WTC11 (cell line): ENCODE results near the gene A1BG. TPM values are rescaled to one million over a fixed set of nuclear protein-coding genes. Genes with fewer than 3 reads are reported as not detected.

Experiments
- ATAC-seq: fragments of 200-7000 bp; cut with Tn5 transposase; 2 replicates; pipeline ENCODE4 v1.10.0; 2021; ENCODE audit warnings: mild to moderate bottlenecking, moderate library complexity
- CTCF ChIA-PET: fragments of 300-600 bp; sonication (Branson Sonifier 250); formaldehyde crosslinking; loops from one replicate; lab custom pipeline; 2021; ENCODE audit warnings: antibody characterized with exemption; lab: Charles Lee
- POLR2A ChIA-PET: fragments of 350-600 bp; sonication (Branson Sonifier 250); formaldehyde crosslinking; loops from one replicate; lab custom pipeline; 2021; ENCODE audit warnings: antibody characterized with exemption; lab: Charles Lee
- DNase-seq: peaks from one replicate; pipeline ENCODE4 v3.0.0; 2021; ENCODE audit warnings: low spot score
- H3K27ac Mint-ChIP-seq: 2 replicates; pipeline ENCODE4 v1.8.0; 2021; ENCODE audit warnings: mixed read lengths
- H3K27me3 Mint-ChIP-seq: 2 replicates; pipeline ENCODE4 v1.8.0; 2021; ENCODE audit warnings: low read depth, mild to moderate bottlenecking, moderate library complexity, mixed read lengths
- H3K36me3 Mint-ChIP-seq: 2 replicates; pipeline ENCODE4 v1.8.0; 2021; ENCODE audit warnings: mixed read lengths
- H3K4me1 Mint-ChIP-seq: 2 replicates; pipeline ENCODE4 v1.8.0; 2022; ENCODE audit warnings: mixed read lengths
- H3K4me3 Mint-ChIP-seq: 2 replicates; pipeline ENCODE4 v1.8.0; 2021; ENCODE audit warnings: mild to moderate bottlenecking, moderate library complexity, mixed read lengths
- H3K9me3 Mint-ChIP-seq: 2 replicates; pipeline ENCODE4 v1.8.0; 2021; ENCODE audit warnings: mixed read lengths
- CREB1 ChIP-seq: sonication (generic); formaldehyde crosslinking; IDR thresholded peaks from 2 replicates; pipeline ENCODE4 v1.8.0; 2023; ENCODE audit warnings: mild to moderate bottlenecking, missing genetic modification reagents
- ELF4 ChIP-seq: sonication (generic); formaldehyde crosslinking; IDR thresholded peaks from 2 replicates; pipeline ENCODE4 v1.8.1; 2022; ENCODE audit warnings: low read depth, mild to moderate bottlenecking, moderate library complexity, missing genetic modification reagents
- FOXJ3 ChIP-seq: sonication (generic); formaldehyde crosslinking; IDR thresholded peaks from 2 replicates; pipeline ENCODE4 v1.9.0; 2021; ENCODE audit warnings: missing genetic modification reagents, mild to moderate bottlenecking, borderline replicate concordance
- KAT7 ChIP-seq: sonication (generic); formaldehyde crosslinking; IDR thresholded peaks from 2 replicates; pipeline ENCODE4 v1.8.1; 2023; ENCODE audit warnings: missing genetic modification reagents, mild to moderate bottlenecking, borderline replicate concordance
- MYBL2 ChIP-seq: sonication (generic); formaldehyde crosslinking; IDR thresholded peaks from 2 replicates; pipeline ENCODE4 v1.8.1; 2023; ENCODE audit warnings: mild to moderate bottlenecking, moderate library complexity, missing genetic modification reagents
- NFYB ChIP-seq: sonication (generic); formaldehyde crosslinking; conservative IDR thresholded peaks from 2 replicates; pipeline ENCODE4 v1.8.0; 2022; ENCODE audit warnings: low read depth, missing genetic modification reagents
- NR1H2 ChIP-seq: sonication (generic); formaldehyde crosslinking; IDR thresholded peaks from 2 replicates; pipeline ENCODE4 v1.9.0; 2021; ENCODE audit warnings: mild to moderate bottlenecking, moderate library complexity, missing genetic modification reagents
- NR2C2 ChIP-seq: sonication (generic); formaldehyde crosslinking; IDR thresholded peaks from 2 replicates; pipeline ENCODE4 v1.8.0; 2022; ENCODE audit warnings: mild to moderate bottlenecking, missing genetic modification reagents
- SMAD3 ChIP-seq: sonication (generic); formaldehyde crosslinking; IDR thresholded peaks from 2 replicates; pipeline ENCODE4 v1.8.0; 2022; ENCODE audit warnings: missing genetic modification reagents, mild to moderate bottlenecking, borderline replicate concordance
- total RNA-seq: library from RNA; stranded (reverse); gene quantifications from 3 replicates; pipeline ENCODE4 v1.2.3, GENCODE V29; 2021
- TF ChIP-seq, protein P1 (sequence below): fragments of 250-450 bp; sonication (Bioruptor Pico); IDR thresholded peaks from 2 replicates; pipeline ENCODE4 v2.1.2; 2022; ENCODE audit warnings: mild to moderate bottlenecking, moderate library complexity
- TF ChIP-seq, protein P2 (sequence below): fragments of 250-450 bp; sonication (Bioruptor Pico); IDR thresholded peaks from 2 replicates; pipeline ENCODE4 v1.9.0; 2021; ENCODE audit warnings: mild to moderate bottlenecking, borderline replicate concordance
- TF ChIP-seq, protein P3 (sequence below): sonication (generic); formaldehyde crosslinking; IDR thresholded peaks from 2 replicates; pipeline ENCODE4 v1.8.1; 2023; ENCODE audit warnings: mild to moderate bottlenecking, missing genetic modification reagents, borderline replicate concordance
- TF ChIP-seq, protein P4 (sequence below): fragments of 250-450 bp; sonication (Bioruptor Pico); IDR thresholded peaks from 2 replicates; pipeline ENCODE4 v1.9.0; 2021; ENCODE audit warnings: moderate library complexity, mild to moderate bottlenecking, inconsistent platforms, borderline replicate concordance
- TF ChIP-seq, protein P5 (sequence below): sonication (generic); formaldehyde crosslinking; IDR thresholded peaks from 2 replicates; pipeline ENCODE4 v1.8.0; 2023; ENCODE audit warnings: missing genetic modification reagents, mild to moderate bottlenecking, borderline replicate concordance

A1BG gene
- total RNA-seq, 1 experiment from 2014 or later = 24.3 TPM

DNA sequence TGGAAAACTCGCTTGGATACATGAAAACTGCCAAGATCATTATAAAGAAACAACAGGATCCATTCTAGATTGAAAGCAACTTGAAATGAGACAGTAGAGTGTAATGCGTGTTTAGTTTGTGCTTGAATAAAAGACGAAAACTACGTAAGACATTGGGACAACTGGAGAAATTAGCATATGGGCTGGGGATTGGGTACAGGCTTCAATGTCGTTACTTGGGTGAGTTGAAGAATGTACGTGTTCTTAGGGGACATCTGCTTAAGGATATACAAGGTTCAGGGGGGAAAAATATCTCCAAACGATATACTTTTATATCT, 48.6 kb downstream of the A1BG start:
- H3K4me3 Mint-ChIP-seq = peak overlapping the region; percentile 100
- ChIA-PET CTCF (interaction anchor here (0.5 to 0.8 kb wide), 3 partner anchors 35 to 294 kb away, joined by 4 to 8 read pairs (median 6); no protein-coding TSS in a partner anchor), POLR2A (interaction anchor here (1.0 kb wide), 1 partner anchor 26 kb away, joined by 3 read pairs; the partner anchor contains the start of gene ZNF8)
- TF ChIP-seq NFYB (no peak), ELF4 (CRISPR knock-in tag) (no peak)
- DNase-seq = no peak
- peak; percentile 31 for ATAC-seq
- H3K9me3 Mint-ChIP-seq = no peaks in the 10 kb centered on the region
- H3K27me3 Mint-ChIP-seq = no peaks in the 10 kb centered on the region
- peaks cover 17% of the 10 kb centered on the region for H3K4me1 Mint-ChIP-seq
- peak overlapping the region; percentile 96 for H3K27ac Mint-ChIP-seq
- H3K36me3 Mint-ChIP-seq = peaks cover 44% of the 10 kb centered on the region

DNA sequence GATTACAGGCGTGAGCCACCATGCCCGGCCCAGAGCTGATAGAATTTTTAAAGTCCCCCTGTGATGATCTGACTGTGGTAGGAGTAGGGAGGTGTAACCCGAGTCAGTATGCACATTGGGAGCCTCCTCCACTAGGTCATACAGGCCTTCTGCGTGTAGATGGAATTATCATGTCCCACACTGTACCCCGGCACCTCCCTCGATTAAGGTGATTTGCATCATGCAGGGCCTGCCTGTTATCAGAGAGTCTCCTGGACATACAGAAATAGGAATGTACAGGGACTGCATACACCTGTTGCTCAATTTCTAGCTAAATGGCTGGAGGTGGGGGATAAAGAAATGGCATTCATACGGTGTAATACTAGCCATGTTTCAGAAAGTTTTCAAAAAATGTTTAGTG, 49.0 kb downstream of the A1BG start:
- DNase-seq (no peak), ATAC-seq (no peak)
- no peak for TF ChIP-seq FOXJ3 (CRISPR knock-in tag)
- no peak for TF ChIP-seq SMAD3 (CRISPR knock-in tag)
- TF ChIP-seq, protein P1, sequence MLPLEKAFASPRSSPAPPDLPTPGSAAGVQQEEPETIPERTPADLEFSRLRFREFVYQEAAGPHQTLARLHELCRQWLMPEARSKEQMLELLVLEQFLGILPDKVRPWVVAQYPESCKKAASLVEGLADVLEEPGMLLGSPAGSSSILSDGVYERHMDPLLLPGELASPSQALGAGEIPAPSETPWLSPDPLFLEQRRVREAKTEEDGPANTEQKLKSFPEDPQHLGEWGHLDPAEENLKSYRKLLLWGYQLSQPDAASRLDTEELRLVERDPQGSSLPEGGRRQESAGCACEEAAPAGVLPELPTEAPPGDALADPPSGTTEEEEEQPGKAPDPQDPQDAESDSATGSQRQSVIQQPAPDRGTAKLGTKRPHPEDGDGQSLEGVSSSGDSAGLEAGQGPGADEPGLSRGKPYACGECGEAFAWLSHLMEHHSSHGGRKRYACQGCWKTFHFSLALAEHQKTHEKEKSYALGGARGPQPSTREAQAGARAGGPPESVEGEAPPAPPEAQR (CRISPR knock-in tag) = no peak
- TF ChIP-seq KAT7 (CRISPR knock-in tag) = no peak
- POLR2A ChIA-PET = no interaction called here
- Mint-ChIP-seq H3K27ac (peak overlapping the region; percentile 96), H3K9me3 (no peaks in the 10 kb centered on the region), H3K4me1 (peaks cover 17% of the 10 kb centered on the region), H3K4me3 (peak overlapping the region; percentile 100), H3K36me3 (peaks cover 46% of the 10 kb centered on the region), H3K27me3 (no peaks in the 10 kb centered on the region)
- CTCF ChIA-PET = interaction anchor here (0.8 kb wide), 1 partner anchor 85 kb away, joined by 8 read pairs; no protein-coding TSS in a partner anchor

DNA sequence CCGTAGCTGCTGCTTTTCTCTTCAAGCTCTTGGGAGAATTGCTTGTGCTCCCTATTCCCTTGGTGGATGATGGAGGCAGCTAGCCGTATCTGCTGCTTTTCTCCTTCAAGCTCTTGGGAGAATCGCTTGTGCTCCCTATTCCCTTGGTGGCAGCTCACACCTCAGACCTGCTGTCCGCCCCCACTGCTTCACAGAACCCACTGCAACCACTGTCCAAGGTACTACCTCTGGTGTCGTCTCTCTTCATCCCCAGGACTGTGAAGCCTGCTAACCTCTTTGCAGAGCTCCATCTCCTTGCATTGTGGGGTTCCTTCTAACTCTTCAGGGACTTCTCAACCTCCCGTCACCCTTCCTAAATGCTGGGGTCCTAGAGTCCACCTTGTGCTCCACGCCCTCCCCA, 52.7 kb downstream of the A1BG start:
- TF ChIP-seq CREB1 = no peak
- TF ChIP-seq, protein P2, sequence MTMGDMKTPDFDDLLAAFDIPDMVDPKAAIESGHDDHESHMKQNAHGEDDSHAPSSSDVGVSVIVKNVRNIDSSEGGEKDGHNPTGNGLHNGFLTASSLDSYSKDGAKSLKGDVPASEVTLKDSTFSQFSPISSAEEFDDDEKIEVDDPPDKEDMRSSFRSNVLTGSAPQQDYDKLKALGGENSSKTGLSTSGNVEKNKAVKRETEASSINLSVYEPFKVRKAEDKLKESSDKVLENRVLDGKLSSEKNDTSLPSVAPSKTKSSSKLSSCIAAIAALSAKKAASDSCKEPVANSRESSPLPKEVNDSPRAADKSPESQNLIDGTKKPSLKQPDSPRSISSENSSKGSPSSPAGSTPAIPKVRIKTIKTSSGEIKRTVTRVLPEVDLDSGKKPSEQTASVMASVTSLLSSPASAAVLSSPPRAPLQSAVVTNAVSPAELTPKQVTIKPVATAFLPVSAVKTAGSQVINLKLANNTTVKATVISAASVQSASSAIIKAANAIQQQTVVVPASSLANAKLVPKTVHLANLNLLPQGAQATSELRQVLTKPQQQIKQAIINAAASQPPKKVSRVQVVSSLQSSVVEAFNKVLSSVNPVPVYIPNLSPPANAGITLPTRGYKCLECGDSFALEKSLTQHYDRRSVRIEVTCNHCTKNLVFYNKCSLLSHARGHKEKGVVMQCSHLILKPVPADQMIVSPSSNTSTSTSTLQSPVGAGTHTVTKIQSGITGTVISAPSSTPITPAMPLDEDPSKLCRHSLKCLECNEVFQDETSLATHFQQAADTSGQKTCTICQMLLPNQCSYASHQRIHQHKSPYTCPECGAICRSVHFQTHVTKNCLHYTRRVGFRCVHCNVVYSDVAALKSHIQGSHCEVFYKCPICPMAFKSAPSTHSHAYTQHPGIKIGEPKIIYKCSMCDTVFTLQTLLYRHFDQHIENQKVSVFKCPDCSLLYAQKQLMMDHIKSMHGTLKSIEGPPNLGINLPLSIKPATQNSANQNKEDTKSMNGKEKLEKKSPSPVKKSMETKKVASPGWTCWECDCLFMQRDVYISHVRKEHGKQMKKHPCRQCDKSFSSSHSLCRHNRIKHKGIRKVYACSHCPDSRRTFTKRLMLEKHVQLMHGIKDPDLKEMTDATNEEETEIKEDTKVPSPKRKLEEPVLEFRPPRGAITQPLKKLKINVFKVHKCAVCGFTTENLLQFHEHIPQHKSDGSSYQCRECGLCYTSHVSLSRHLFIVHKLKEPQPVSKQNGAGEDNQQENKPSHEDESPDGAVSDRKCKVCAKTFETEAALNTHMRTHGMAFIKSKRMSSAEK = no peak
- Mint-ChIP-seq H3K27me3 (no peaks in the 10 kb centered on the region), H3K9me3 (no peaks in the 10 kb centered on the region), H3K4me1 (peaks cover 9% of the 10 kb centered on the region), H3K27ac (no peak overlapping the region), H3K4me3 (no peak overlapping the region), H3K36me3 (peaks cover 48% of the 10 kb centered on the region)
- ATAC-seq = no peak
- POLR2A ChIA-PET = no interaction called here
- CTCF ChIA-PET = no interaction called here
- DNase-seq = no peak

DNA sequence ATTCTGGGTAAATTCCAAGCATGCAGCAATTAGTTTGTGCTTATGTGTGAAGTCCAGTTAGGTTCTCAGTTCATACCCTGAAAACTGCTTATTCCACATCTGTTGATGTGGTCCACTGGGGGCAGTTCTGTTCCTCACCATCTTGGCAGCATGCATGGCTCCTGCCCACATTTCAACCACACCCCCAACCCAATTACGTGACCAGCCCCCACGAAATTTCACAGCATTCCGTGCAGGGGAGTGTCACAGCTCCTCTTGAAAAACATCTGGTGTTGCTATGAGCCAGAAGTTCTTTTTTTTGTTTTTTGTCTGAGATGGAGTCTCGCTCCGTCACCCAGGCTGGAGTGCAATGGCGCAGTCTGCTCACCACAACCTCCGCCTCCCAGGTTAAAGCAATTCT, 57.2 kb downstream of the A1BG start:
- Mint-ChIP-seq H3K36me3 (peaks cover 82% of the 10 kb centered on the region), H3K4me1 (no peaks in the 10 kb centered on the region), H3K27me3 (no peaks in the 10 kb centered on the region), H3K9me3 (no peaks in the 10 kb centered on the region), H3K4me3 (no peak overlapping the region), H3K27ac (no peak overlapping the region)
- ATAC-seq = no peak
- ChIA-PET CTCF (no interaction called here), POLR2A (no interaction called here)
- no peak for DNase-seq
- TF ChIP-seq, protein P3, sequence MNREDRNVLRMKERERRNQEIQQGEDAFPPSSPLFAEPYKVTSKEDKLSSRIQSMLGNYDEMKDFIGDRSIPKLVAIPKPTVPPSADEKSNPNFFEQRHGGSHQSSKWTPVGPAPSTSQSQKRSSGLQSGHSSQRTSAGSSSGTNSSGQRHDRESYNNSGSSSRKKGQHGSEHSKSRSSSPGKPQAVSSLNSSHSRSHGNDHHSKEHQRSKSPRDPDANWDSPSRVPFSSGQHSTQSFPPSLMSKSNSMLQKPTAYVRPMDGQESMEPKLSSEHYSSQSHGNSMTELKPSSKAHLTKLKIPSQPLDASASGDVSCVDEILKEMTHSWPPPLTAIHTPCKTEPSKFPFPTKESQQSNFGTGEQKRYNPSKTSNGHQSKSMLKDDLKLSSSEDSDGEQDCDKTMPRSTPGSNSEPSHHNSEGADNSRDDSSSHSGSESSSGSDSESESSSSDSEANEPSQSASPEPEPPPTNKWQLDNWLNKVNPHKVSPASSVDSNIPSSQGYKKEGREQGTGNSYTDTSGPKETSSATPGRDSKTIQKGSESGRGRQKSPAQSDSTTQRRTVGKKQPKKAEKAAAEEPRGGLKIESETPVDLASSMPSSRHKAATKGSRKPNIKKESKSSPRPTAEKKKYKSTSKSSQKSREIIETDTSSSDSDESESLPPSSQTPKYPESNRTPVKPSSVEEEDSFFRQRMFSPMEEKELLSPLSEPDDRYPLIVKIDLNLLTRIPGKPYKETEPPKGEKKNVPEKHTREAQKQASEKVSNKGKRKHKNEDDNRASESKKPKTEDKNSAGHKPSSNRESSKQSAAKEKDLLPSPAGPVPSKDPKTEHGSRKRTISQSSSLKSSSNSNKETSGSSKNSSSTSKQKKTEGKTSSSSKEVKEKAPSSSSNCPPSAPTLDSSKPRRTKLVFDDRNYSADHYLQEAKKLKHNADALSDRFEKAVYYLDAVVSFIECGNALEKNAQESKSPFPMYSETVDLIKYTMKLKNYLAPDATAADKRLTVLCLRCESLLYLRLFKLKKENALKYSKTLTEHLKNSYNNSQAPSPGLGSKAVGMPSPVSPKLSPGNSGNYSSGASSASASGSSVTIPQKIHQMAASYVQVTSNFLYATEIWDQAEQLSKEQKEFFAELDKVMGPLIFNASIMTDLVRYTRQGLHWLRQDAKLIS = no peak
- TF ChIP-seq NR2C2 (CRISPR knock-in tag) = no peak
- TF ChIP-seq MYBL2 (CRISPR knock-in tag) = no peak
- TF ChIP-seq NR1H2 = no peak
- TF ChIP-seq, protein P4, sequence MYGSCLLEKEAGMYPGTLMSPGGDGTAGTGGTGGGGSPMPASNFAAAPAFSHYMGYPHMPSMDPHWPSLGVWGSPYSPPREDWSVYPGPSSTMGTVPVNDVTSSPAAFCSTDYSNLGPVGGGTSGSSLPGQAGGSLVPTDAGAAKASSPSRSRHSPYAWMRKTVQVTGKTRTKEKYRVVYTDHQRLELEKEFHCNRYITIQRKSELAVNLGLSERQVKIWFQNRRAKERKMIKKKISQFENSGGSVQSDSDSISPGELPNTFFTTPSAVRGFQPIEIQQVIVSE (CRISPR knock-in tag) = no peak
- TF ChIP-seq, protein P5, sequence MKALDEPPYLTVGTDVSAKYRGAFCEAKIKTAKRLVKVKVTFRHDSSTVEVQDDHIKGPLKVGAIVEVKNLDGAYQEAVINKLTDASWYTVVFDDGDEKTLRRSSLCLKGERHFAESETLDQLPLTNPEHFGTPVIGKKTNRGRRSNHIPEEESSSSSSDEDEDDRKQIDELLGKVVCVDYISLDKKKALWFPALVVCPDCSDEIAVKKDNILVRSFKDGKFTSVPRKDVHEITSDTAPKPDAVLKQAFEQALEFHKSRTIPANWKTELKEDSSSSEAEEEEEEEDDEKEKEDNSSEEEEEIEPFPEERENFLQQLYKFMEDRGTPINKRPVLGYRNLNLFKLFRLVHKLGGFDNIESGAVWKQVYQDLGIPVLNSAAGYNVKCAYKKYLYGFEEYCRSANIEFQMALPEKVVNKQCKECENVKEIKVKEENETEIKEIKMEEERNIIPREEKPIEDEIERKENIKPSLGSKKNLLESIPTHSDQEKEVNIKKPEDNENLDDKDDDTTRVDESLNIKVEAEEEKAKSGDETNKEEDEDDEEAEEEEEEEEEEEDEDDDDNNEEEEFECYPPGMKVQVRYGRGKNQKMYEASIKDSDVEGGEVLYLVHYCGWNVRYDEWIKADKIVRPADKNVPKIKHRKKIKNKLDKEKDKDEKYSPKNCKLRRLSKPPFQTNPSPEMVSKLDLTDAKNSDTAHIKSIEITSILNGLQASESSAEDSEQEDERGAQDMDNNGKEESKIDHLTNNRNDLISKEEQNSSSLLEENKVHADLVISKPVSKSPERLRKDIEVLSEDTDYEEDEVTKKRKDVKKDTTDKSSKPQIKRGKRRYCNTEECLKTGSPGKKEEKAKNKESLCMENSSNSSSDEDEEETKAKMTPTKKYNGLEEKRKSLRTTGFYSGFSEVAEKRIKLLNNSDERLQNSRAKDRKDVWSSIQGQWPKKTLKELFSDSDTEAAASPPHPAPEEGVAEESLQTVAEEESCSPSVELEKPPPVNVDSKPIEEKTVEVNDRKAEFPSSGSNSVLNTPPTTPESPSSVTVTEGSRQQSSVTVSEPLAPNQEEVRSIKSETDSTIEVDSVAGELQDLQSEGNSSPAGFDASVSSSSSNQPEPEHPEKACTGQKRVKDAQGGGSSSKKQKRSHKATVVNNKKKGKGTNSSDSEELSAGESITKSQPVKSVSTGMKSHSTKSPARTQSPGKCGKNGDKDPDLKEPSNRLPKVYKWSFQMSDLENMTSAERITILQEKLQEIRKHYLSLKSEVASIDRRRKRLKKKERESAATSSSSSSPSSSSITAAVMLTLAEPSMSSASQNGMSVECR = no peak
